T-cell (primary cell): ENCODE measurements around the gene LDLRAD2. TPM values are rescaled to one million over a fixed set of nuclear protein-coding genes. Genes with fewer than 3 reads are reported as not detected.

Source experiments
- ATAC-seq, 4 experiments: fragments of 200-7000 bp in 3 of 4; fragments of 150-1000 bp in 1 of 4; cut with Tn5 transposase; replicated peaks in 1 of 4; 1 replicate in 3 of 4; 2 replicates in 1 of 4; pipeline ENCODE4 v1.10.0; 2021; ENCODE audit warnings: moderate library complexity in 3 of 4, mild to moderate bottlenecking in 2 of 4, moderate number of reproducible peaks in 1 of 4
- CTCF ChIA-PET, 2 donors: fragments of 300-600 bp; sonication (Branson Sonifier 250); formaldehyde crosslinking; loops; one replicate each; lab custom pipeline; 2022; ENCODE audit warnings: antibody characterized with exemption in 2 of 2; lab: Charles Lee
- POLR2A ChIA-PET, 2 donors: fragments of 300-600 bp; sonication (Branson Sonifier 250); formaldehyde crosslinking; loops; one replicate each; lab custom pipeline; 2022; ENCODE audit warnings: antibody characterized with exemption in 2 of 2; lab: Charles Lee
- DNase-seq, 35 experiments: peaks; one replicate each; pipeline versions ENCODE4 v3.0.0 to v3.0.0-alpha.2; 2013 to 2023
- H3K27ac ChIP-seq: one replicate; pipeline ENCODE4 v1.5.1; 2013; ENCODE audit warnings: low read length
- H3K27me3 ChIP-seq, 2 experiments: replicated peaks in 1 of 2; 1 replicate in 1 of 2; 2 replicates in 1 of 2; pipeline versions ENCODE4 v1.6.1 to v1.7.0; 2013; ENCODE audit warnings: low read length in 1 of 2, mixed read lengths in 1 of 2; ENCODE audit not compliant: control insufficient read depth in 2 of 2, insufficient read depth in 2 of 2; ENCODE audit errors: extremely low read depth in 1 of 2
- H3K36me3 ChIP-seq, 2 donors: 1 replicate in 1 of 2; 2 replicates in 1 of 2; pipeline versions ENCODE4 v1.6.1 to v1.7.0; 2013; ENCODE audit warnings: low read length in 1 of 2; ENCODE audit not compliant: control insufficient read depth in 2 of 2, insufficient read depth in 1 of 2; ENCODE audit errors: extremely low read depth in 1 of 2
- H3K4me1 ChIP-seq, 2 experiments: 1 replicate in 1 of 2; 2 replicates in 1 of 2; pipeline versions ENCODE4 v1.6.1 to v1.7.0; 2013; ENCODE audit warnings: low read length in 2 of 2, mixed read lengths in 1 of 2; ENCODE audit not compliant: insufficient read depth in 2 of 2, control insufficient read depth in 1 of 2; ENCODE audit errors: extremely low read depth in 1 of 2
- H3K4me3 ChIP-seq, 2 donors: 1 replicate in 1 of 2; 2 replicates in 1 of 2; pipeline versions ENCODE4 v1.5.1 to v1.7.0; 2013; ENCODE audit warnings: mild to moderate bottlenecking in 2 of 2, low read length in 1 of 2, moderate library complexity in 1 of 2; ENCODE audit not compliant: control insufficient read depth in 1 of 2; ENCODE audit errors: extremely low read depth in 1 of 2
- H3K9me3 ChIP-seq: 2 replicates; pipeline ENCODE4 v1.7.0; 2013
- H3K27ac Mint-ChIP-seq, 2 donors: one replicate each; pipeline ENCODE4 v1.8.0; 2020 to 2021; ENCODE audit warnings: mild to moderate bottlenecking in 2 of 2, mixed read lengths in 2 of 2
- H3K27me3 Mint-ChIP-seq, 2 donors: one replicate each; pipeline ENCODE4 v1.8.0; 2021 to 2022; ENCODE audit warnings: mixed read lengths in 2 of 2
- H3K36me3 Mint-ChIP-seq: one replicate; pipeline ENCODE4 v1.8.0; 2021; ENCODE audit warnings: mixed read lengths
- H3K4me1 Mint-ChIP-seq, 3 donors: one replicate each; pipeline ENCODE4 v1.8.0; 2020 to 2022; ENCODE audit warnings: mixed read lengths in 3 of 3, mild to moderate bottlenecking in 1 of 3
- H3K4me3 Mint-ChIP-seq, 3 donors: one replicate each; pipeline ENCODE4 v1.8.0; 2020 to 2022; ENCODE audit warnings: mild to moderate bottlenecking in 3 of 3, mixed read lengths in 3 of 3, moderate library complexity in 3 of 3
- H3K9me3 Mint-ChIP-seq, 3 donors: one replicate each; pipeline ENCODE4 v1.8.0; 2020 to 2022; ENCODE audit warnings: mixed read lengths in 3 of 3
- WGBS: methylation state at CpG from one replicate; pipeline ENCODE4 v1.1.5; 2013; ENCODE audit warnings: missing lambda C conversion rate; ENCODE audit not compliant: insufficient coverage; 5-methylcytosine and 5-hydroxymethylcytosine counted together
- total RNA-seq, 35 experiments: library from RNA in 6 of 35; stranded (reverse) in 6 of 35; fragments of 120-200 nt in 1 of 35; gene quantifications; one replicate each; pipeline versions ENCODE4 v1.2.1 to v1.2.4 and lab custom pipeline; 2013 to 2026

LDLRAD2 gene
- total RNA-seq, 5 donors from 2014 or later (not counting 1 experiment from before 2014, with no cell fraction given) = 0.07 to 0.13 TPM; not detected in 3

DNA sequence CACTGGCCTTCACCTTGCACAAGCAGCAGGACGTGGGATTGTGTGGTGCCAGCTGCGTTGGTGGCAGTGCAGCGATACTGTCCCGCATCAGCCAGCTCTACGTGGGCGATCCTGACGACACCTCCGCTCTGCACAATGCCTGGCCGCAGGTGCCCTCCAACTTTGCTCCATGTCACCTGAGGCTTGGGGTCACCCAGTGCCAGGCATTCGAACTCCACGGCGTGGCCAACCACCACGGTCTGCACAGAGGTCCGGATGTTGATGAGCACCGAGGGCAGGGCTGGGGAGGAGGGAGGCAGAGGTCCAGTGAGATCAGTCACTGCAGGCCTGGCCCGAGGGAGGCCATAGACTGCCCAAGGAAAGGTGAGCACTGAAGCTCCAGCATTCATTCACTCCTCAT, 22.6 kb downstream of the LDLRAD2 start:
- Histone ChIP-seq H3K27ac (no peak overlapping the region), H3K9me3 (no peaks in the 10 kb centered on the region), H3K4me1 (no peaks in the 10 kb centered on the region), H3K36me3 (no peaks in the 10 kb centered on the region), H3K27me3 (no peaks in the 10 kb centered on the region), H3K4me3 (no peak overlapping the region)
- no peak for ATAC-seq
- ChIA-PET POLR2A (no interaction called here), CTCF (no interaction called here)
- Mint-ChIP-seq H3K27me3 (no peaks in the 10 kb centered on the region), H3K4me1 (no peaks in the 10 kb centered on the region), H3K4me3 (no peak overlapping the region), H3K27ac (no peak overlapping the region), H3K9me3 (peaks cover 3 to 19% (median 18%) of the 10 kb centered on the region in 3 donors), H3K36me3 (peaks cover 19% of the 10 kb centered on the region)
- 95% methylated on average over 13 of the region's 16 CpGs for WGBS
- DNase-seq = no peak

GRCh38 chr1:21836010-21836409, 23.9 kb downstream of the LDLRAD2 start:
- H3K27me3 ChIP-seq = no peaks in the 10 kb centered on the region
- H3K36me3 ChIP-seq = no peaks in the 10 kb centered on the region
- Mint-ChIP-seq H3K27ac (no peak overlapping the region), H3K27me3 (no peaks in the 10 kb centered on the region), H3K9me3 (peaks cover 3 to 19% (median 18%) of the 10 kb centered on the region in 3 donors), H3K36me3 (peaks cover 19% of the 10 kb centered on the region), H3K4me1 (no peaks in the 10 kb centered on the region), H3K4me3 (no peak overlapping the region)
- ChIA-PET CTCF (no interaction called here), POLR2A (no interaction called here)
- H3K9me3 ChIP-seq = no peaks in the 10 kb centered on the region
- H3K27ac ChIP-seq = no peak overlapping the region
- no CpG with 5 or more reads among the region's 4 CpGs for WGBS
- ATAC-seq (no peak), DNase-seq (no peak)
- H3K4me1 ChIP-seq = no peaks in the 10 kb centered on the region
- no peak overlapping the region for H3K4me3 ChIP-seq

- Histone ChIP-seq H3K4me3 (no peak overlapping the region), H3K9me3 (no peaks in the 10 kb centered on the region), H3K4me1 (no peaks in the 10 kb centered on the region), H3K36me3 (no peaks in the 10 kb centered on the region), H3K27ac (no peak overlapping the region), H3K27me3 (peaks cover 0 to 3% of the 10 kb centered on the region in 2 experiments)
- Mint-ChIP-seq H3K27me3 (no peaks in the 10 kb centered on the region), H3K4me1 (no peaks in the 10 kb centered on the region), H3K27ac (no peak overlapping the region), H3K36me3 (peaks cover 19% of the 10 kb centered on the region), H3K9me3 (peaks cover 3 to 19% (median 18%) of the 10 kb centered on the region in 3 donors), H3K4me3 (no peak overlapping the region)
- POLR2A ChIA-PET = no interaction called here
- ATAC-seq (no peak), DNase-seq (no peak)
- CTCF ChIA-PET = no interaction called here
- WGBS = 91% methylated on average over 10 of the region's 13 CpGs
These were observed 24.7 kb downstream of the LDLRAD2 start for GRCh38 chr1:21836729-21837128.

- Mint-ChIP-seq H3K27me3 (no peaks in the 10 kb centered on the region), H3K4me3 (no peak overlapping the region), H3K9me3 (peaks cover 3 to 19% (median 18%) of the 10 kb centered on the region in 3 donors), H3K27ac (no peak overlapping the region), H3K4me1 (no peaks in the 10 kb centered on the region), H3K36me3 (peaks cover 19% of the 10 kb centered on the region)
- no peak overlapping the region for H3K4me3 ChIP-seq
- no peaks in the 10 kb centered on the region for H3K9me3 ChIP-seq
- no peak for ATAC-seq
- no peaks in the 10 kb centered on the region for H3K36me3 ChIP-seq
- WGBS = 91% methylated on average over 8 of the region's 10 CpGs
- H3K27ac ChIP-seq = no peak overlapping the region
- no peaks in the 10 kb centered on the region for H3K4me1 ChIP-seq
- peaks cover 0 to 3% of the 10 kb centered on the region in 2 experiments for H3K27me3 ChIP-seq
- ChIA-PET POLR2A (no interaction called here), CTCF (interaction anchor here in 1 of 2 donors (0.6 kb wide), 1 partner anchor 1196 kb away, joined by 3 read pairs; no protein-coding TSS in a partner anchor)
- DNase-seq = no peak
These were observed 25.4 kb downstream of the LDLRAD2 start for GRCh38 chr1:21837476-21837875.

DNA sequence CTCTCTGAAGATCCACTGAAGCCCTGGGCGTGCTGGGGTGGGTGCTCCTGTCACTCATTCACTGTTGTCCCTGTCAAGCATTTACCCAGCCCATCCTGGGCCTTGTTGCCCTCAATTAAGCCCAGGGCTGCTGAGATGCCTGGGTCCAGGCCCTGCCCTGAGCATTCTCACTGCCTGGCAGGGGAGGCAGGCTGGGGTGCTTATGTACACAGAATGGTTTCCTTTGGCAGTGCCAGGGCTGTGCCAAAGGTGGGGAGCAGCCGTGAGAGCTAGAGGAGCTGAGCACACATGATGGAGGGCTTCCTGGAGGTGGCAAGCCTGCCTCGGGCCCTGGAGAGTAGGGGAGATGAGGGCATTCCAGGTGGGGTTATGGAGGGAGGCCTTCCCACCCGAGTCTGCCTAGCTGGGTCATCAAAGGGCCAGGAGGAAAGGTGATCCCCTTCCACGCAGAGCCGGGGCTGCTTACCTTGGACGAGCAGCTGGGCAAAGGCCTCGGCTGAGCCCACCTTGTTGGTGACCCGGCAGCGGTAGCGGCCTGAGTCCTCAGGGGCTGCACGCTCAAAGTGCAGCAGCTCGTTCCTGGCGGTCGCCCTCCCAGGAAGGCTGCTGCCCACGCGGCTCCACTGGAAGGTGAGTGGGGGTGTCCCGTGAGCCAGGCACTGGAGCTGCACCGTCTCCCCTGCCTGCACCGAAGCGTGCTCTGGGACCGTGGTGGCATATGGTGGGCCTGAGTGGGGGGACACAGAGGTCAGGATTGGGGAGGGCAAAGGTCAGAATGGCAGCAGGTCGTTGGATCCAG, 26.5 kb downstream of the LDLRAD2 start:
- WGBS = 85% methylated on average over 23 of the region's 23 CpGs
- ATAC-seq (no peak), DNase-seq (no peak)
- Mint-ChIP-seq H3K27ac (no peak overlapping the region), H3K9me3 (peaks cover 3 to 16% (median 14%) of the 10 kb centered on the region in 3 donors), H3K27me3 (no peaks in the 10 kb centered on the region), H3K4me3 (no peak overlapping the region), H3K4me1 (no peaks in the 10 kb centered on the region), H3K36me3 (peaks cover 15% of the 10 kb centered on the region)
- Histone ChIP-seq H3K36me3 (no peaks in the 10 kb centered on the region), H3K4me1 (no peaks in the 10 kb centered on the region), H3K9me3 (no peaks in the 10 kb centered on the region), H3K27me3 (peaks cover 0 to 5% of the 10 kb centered on the region in 2 experiments), H3K4me3 (no peak overlapping the region), H3K27ac (no peak overlapping the region)
- ChIA-PET POLR2A (no interaction called here), CTCF (no interaction called here)

DNA sequence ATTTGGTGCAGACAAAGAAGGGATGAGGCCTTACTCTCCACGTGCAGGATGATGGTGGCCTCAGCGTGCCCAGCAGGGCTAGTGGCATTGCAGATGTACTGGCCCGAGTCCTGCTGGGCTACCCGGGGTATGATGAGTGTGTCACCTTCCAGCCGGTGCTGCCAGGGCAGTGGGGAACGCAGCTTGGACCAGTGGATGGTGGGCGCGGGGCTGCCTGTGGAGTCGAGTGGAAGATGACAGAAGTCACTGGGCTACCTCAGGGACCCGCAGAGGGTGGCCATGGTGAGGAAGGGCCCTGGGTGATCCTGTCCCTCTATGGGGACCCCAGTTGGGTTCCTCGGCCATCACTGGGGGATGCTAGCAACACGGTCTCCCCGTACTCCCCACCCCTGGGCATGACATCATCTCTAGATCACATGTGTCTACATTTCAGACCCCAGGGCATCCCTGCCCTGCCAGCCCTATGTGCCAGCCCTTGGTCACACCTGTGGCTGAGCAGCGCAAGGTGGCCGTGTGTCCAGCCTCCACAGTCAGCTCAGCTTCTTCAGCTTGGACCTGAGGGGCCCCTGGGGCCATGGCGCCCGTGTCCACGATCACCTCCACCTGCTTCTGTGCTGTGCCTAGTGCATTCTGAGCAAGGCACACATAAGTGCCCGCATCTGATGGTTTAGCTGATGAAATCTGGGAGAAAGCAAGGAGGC, 27.4 kb downstream of the LDLRAD2 start:
- H3K4me3 Mint-ChIP-seq = no peak overlapping the region
- H3K9me3 ChIP-seq = no peaks in the 10 kb centered on the region
- H3K27ac ChIP-seq = no peak overlapping the region

More for the DNA sequence above, 27.4 kb downstream of the LDLRAD2 start:
- no peaks in the 10 kb centered on the region for H3K27me3 Mint-ChIP-seq
- H3K4me1 ChIP-seq = no peaks in the 10 kb centered on the region
- H3K36me3 Mint-ChIP-seq = peaks cover 7% of the 10 kb centered on the region
- peaks cover 0 to 8% (median 7%) of the 10 kb centered on the region in 3 donors for H3K9me3 Mint-ChIP-seq
- H3K4me1 Mint-ChIP-seq = no peaks in the 10 kb centered on the region
- POLR2A ChIA-PET = no interaction called here
- no peaks in the 10 kb centered on the region for H3K36me3 ChIP-seq
- no peak overlapping the region for H3K27ac Mint-ChIP-seq
- ATAC-seq (no peak), DNase-seq (no peak)
- WGBS = 84% methylated on average over 15 of the region's 19 CpGs
- no peak overlapping the region for H3K4me3 ChIP-seq
- peaks cover 0 to 5% of the 10 kb centered on the region in 2 experiments for H3K27me3 ChIP-seq
- CTCF ChIA-PET = no interaction called here
